Measurements from ENCODE around the gene PDHB.
"Not testable (repeated sequence)": the region's sequence is repeated elsewhere in the genome, so short reads cannot be mapped to it uniquely, and the experiment has no call there.

Gene PDHB

DNA sequence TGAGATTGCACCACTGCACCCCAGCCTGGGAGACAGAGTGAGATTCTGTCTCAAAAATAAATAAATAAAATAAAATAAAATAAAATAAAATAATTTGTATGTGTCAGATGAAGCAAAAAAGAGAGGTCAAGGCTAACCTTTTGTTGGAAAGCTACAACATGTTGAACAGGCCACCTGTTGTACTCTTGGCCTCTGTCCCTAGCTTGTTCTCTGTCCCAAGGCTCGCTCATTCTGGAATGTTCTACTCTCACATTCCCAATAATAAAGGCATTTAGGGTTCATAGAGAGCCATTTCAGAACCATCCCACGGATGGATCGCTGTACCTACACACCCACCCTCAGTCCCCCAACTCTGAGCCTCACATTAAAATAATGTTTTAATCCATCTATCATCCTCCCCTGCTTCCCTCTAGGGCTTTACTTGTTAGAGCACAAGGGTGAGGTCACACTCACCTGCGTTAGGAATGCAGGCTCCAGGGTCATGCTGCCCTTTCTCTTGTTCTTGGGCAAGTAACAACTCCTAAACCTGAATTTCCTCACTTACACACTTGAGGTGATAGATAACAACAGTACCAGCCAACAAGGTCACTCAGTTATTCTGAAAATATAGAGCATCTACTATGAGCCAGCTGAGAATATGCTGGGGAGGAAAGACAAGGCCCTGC is 33.4 kb upstream of the PDHB start:
- Histone ChIP-seq H3K27me3 (ENCODE audit: control insufficient read depth, insufficient read depth, low read length) (no peaks in the 10 kb centered on the region), H3K9me3 (ENCODE audit: control insufficient read depth, insufficient read depth, low read length) (no peaks in the 10 kb centered on the region), H3K9ac (ENCODE audit: low read depth, low read length) (no peak overlapping the region), H3K4me1 (ENCODE audit: control insufficient read depth, insufficient read depth, low read length) (peaks cover 13% of the 10 kb centered on the region), H3K36me3 (ENCODE audit: control insufficient read depth, insufficient read depth, low read length) (no peaks in the 10 kb centered on the region), H3K4me3 (ENCODE audit: low read depth, low read length) (no peak overlapping the region)

DNA sequence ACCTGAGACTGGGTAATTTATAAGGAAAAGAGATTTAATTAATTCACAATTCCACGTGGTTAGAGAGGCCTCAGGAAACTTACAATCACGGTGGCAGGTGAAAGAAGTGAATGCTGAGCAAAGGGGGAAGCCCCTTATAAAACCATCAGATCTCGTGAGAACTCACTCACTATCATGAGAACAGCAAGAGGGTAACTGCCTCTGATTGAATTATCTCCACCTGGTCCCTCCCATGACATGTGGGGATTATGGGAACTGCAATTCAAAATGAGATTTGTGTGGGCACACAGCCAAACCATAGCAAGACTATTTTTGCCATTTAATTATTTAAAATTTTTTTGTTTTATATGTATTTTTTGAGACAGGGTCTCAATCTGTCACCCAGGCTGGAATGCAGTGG is 31.2 kb upstream of the PDHB start:
- Histone ChIP-seq H3K36me3 (ENCODE audit: control insufficient read depth, insufficient read depth, low read length) (no peaks in the 10 kb centered on the region), H3K4me3 (ENCODE audit: low read depth, low read length) (no peak overlapping the region), H3K4me1 (ENCODE audit: control insufficient read depth, insufficient read depth, low read length) (peaks cover 3% of the 10 kb centered on the region), H3K27me3 (ENCODE audit: control insufficient read depth, insufficient read depth, low read length) (no peaks in the 10 kb centered on the region), H3K9me3 (ENCODE audit: control insufficient read depth, insufficient read depth, low read length) (no peaks in the 10 kb centered on the region), H3K9ac (ENCODE audit: low read depth, low read length) (no peak overlapping the region)

DNA sequence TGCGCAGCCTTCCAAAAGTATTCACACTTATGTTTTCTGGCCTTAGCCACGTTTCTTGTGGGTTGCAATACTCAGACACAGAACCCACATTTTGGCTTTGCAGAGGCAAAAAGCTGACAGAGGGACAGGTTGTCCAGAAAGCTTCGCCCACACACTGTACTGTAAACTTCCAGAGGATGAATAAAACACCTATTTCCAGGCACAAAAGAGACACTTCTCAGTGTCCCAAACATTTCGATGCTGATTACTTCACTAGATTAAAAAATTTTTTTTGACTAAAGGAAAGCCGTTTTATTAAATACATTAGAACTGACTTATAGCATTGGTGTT is 30.3 kb upstream of the PDHB start:
- H3K27me3 ChIP-seq (ENCODE audit: control insufficient read depth, insufficient read depth, low read length), result no peaks in the 10 kb centered on the region
- H3K4me3 ChIP-seq (ENCODE audit: low read depth, low read length), result no peak overlapping the region
- H3K9me3 ChIP-seq (ENCODE audit: control insufficient read depth, insufficient read depth, low read length), result no peaks in the 10 kb centered on the region
- H3K9ac ChIP-seq (ENCODE audit: low read depth, low read length), result no peak overlapping the region
- peaks cover 3% of the 10 kb centered on the region for H3K4me1 ChIP-seq (ENCODE audit: control insufficient read depth, insufficient read depth, low read length)
- H3K36me3 ChIP-seq (ENCODE audit: control insufficient read depth, insufficient read depth, low read length), result no peaks in the 10 kb centered on the region

DNA sequence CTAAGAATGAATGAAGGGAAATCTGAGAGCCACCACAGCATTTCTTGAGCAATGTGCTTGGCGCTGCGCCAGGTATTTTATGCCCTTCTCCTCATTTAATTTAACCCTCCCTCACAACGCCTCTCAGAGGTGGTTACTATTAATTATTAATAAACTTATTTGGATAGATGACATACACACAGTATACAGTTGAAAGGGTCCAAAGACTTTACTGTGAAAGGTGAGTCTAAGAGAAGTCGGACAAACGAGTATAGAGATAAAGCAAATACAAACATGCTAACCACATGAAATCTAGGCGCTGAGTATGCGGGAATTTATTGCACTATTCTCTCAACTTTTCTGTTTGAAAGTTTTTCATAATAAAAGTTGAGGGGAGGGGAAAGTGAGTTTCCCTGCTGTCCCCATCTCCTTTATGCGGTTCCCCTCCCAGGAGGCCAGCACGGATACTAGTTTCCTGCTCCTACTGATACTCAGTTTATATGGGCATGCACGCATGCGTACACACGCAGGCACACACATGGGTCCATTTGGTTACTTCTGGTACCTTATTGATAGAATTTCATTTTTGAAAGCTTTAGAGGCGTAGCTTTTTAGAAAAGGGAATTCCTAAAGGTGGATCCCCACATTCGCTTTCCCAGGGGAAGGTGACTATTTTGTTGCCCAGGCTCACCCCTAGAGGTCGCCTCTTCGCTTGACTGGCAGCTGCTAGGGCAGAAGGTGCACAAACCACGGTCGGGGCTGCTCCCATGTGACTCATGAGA is 29.7 kb upstream of the PDHB start:
- Histone ChIP-seq H3K9ac (ENCODE audit: low read depth, low read length) (no peak overlapping the region), H3K36me3 (ENCODE audit: control insufficient read depth, insufficient read depth, low read length) (no peaks in the 10 kb centered on the region), H3K9me3 (ENCODE audit: control insufficient read depth, insufficient read depth, low read length) (no peaks in the 10 kb centered on the region), H3K4me1 (ENCODE audit: control insufficient read depth, insufficient read depth, low read length) (peaks cover 3% of the 10 kb centered on the region), H3K27me3 (ENCODE audit: control insufficient read depth, insufficient read depth, low read length) (no peaks in the 10 kb centered on the region), H3K4me3 (ENCODE audit: low read depth, low read length) (no peak overlapping the region)

DNA sequence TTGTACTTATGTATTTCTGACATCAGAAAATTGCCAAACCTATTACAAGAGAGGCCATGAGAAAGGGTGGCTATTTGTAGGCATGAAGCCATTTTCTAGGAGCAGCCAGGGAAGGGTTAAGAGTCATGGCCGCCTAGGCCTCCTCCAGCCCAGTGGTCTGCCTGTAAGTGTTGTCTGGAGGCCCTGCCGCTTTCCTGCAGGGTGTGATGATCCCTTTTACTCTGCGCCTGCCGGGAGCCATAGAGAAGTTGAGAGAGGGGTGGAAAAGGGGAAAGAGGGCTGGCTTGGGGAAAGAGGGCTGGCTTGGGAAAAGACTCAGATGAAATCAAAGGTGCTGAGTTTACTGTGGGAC is 29.2 kb upstream of the PDHB start:
- Histone ChIP-seq H3K4me1 (ENCODE audit: control insufficient read depth, insufficient read depth, low read length) (peaks cover 3% of the 10 kb centered on the region), H3K4me3 (ENCODE audit: low read depth, low read length) (no peak overlapping the region), H3K9ac (ENCODE audit: low read depth, low read length) (no peak overlapping the region), H3K36me3 (ENCODE audit: control insufficient read depth, insufficient read depth, low read length) (no peaks in the 10 kb centered on the region), H3K27me3 (ENCODE audit: control insufficient read depth, insufficient read depth, low read length) (no peaks in the 10 kb centered on the region), H3K9me3 (ENCODE audit: control insufficient read depth, insufficient read depth, low read length) (no peaks in the 10 kb centered on the region)

DNA sequence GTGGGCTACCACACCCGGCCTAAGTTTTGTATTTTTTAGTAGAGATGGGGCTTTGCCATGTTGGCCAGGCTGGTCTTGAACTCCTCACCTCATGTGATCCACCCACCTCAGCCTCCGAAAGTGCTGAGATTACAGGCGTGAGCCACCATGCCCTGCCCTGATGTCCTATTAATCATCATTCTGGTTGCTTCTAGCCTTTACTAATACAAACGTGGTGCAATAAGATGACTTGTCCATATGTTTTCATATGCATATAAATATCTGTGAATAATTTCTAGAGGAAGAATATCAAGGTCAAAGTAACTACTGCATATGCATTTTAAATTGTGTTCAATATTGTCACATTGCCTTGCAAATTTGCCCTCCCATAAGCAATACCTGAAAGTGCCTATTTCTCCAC is 25.5 kb upstream of the PDHB start:
- Histone ChIP-seq H3K27me3 (ENCODE audit: control insufficient read depth, insufficient read depth, low read length) (no peaks in the 10 kb centered on the region), H3K4me3 (ENCODE audit: low read depth, low read length) (no peak overlapping the region)

DNA sequence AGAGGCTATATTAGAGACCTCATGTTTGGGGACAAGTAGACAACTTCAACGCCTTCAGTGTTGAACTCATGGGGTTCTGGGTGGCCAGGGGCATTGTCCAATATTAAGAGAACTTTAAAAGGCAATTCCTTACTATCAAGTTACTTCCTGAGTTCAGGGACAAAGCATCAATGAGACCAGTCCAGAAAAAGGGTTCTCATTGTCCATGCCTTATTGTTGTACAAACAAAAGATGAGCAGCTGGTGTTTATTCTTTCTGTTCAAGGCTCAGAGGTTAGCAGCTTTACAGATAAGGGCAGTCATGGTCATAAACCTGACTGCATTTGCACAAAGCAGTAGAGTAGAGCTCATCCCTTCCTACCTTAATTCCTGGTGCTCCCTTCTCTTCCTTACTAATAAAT is 18.5 kb upstream of the PDHB start:
- Histone ChIP-seq H3K9ac (ENCODE audit: low read depth, low read length) (no peak overlapping the region), H3K4me3 (ENCODE audit: low read depth, low read length) (no peak overlapping the region), H3K27me3 (ENCODE audit: control insufficient read depth, insufficient read depth, low read length) (no peaks in the 10 kb centered on the region), H3K9me3 (ENCODE audit: control insufficient read depth, insufficient read depth, low read length) (peaks cover 2% of the 10 kb centered on the region), H3K36me3 (ENCODE audit: control insufficient read depth, insufficient read depth, low read length) (no peaks in the 10 kb centered on the region), H3K4me1 (ENCODE audit: control insufficient read depth, insufficient read depth, low read length) (no peaks in the 10 kb centered on the region)

More for the DNA sequence above, 25.5 kb upstream of the PDHB start:
- peaks cover 2% of the 10 kb centered on the region for H3K9me3 ChIP-seq (ENCODE audit: control insufficient read depth, insufficient read depth, low read length)
- no peak overlapping the region for H3K9ac ChIP-seq (ENCODE audit: low read depth, low read length)
- peaks cover 3% of the 10 kb centered on the region for H3K4me1 ChIP-seq (ENCODE audit: control insufficient read depth, insufficient read depth, low read length)
- H3K36me3 ChIP-seq (ENCODE audit: control insufficient read depth, insufficient read depth, low read length), result no peaks in the 10 kb centered on the region

DNA sequence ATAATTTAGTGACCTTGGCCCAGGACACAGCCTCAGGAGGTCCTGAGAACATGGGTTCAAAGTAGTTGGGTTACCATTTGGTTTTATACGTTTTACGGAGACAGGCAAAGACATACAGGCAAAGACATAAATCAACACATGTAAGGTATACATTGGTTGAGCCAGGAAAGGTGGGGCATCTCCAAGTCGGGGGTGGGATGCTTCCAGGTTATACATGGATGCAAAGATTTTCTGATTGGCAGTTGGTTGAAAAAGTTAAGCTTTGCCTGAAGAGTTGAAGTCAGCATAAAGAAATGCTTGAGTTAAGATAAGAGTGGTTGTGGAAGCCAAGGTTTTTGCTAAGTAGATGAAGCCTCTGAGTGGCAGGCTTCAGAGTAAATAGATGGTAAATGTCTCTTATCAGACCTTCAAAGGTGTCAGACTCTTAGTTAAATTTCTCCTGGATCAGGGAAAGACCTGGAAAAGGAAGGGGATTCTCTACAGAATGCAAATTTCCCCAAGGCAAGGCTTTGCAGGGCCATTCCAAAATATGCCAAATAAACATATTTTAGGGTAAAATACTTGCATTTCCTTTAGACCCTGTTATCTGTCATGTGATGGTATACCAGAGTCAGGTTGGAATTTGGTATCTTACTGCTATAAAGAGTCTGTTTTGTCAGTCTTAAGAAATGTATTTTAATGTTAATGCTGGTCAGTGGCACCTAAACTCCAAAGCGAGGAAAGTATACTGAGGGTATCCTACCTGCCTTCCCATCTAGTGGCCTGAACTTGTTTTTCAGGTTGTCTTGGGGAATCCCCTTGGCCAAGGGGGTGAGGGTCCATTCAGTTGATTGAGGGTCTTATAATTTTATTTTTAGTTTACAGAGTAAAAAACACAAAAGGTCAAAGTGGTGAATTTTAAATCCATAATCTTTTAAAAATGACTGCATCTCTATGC is 8.2 kb upstream of the PDHB start:
- H3K9ac ChIP-seq (ENCODE audit: low read depth, low read length), result no peak overlapping the region
- H3K4me3 ChIP-seq (ENCODE audit: low read depth, low read length), result no peak overlapping the region
- no peaks in the 10 kb centered on the region for H3K36me3 ChIP-seq (ENCODE audit: control insufficient read depth, insufficient read depth, low read length)
- H3K4me1 ChIP-seq (ENCODE audit: control insufficient read depth, insufficient read depth, low read length), result peaks cover 15% of the 10 kb centered on the region
- H3K9me3 ChIP-seq (ENCODE audit: control insufficient read depth, insufficient read depth, low read length), result no peaks in the 10 kb centered on the region
- no peaks in the 10 kb centered on the region for H3K27me3 ChIP-seq (ENCODE audit: control insufficient read depth, insufficient read depth, low read length)

DNA sequence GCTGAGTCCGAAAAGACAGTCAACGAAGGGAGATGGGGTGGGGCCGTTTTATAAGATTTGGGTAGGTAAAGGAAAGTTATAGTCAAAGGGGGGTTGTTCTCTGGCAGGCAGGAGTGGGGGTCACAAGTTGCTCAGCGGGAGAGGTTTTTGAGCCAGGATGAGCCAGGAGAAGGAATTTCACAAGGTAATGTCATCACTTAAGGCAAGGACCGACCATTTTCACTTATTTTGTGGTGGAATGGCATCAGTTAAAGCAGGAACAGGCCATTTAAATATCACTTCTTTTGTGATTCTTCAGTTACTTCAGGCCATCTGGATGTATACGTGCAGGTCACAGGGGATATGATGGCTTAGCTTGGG is 7.3 kb upstream of the PDHB start:
- not testable (repeated sequence) for H3K9ac ChIP-seq (ENCODE audit: low read depth, low read length); H3K9me3 ChIP-seq (ENCODE audit: control insufficient read depth, insufficient read depth, low read length); H3K36me3 ChIP-seq (ENCODE audit: control insufficient read depth, insufficient read depth, low read length); H3K4me3 ChIP-seq (ENCODE audit: low read depth, low read length); H3K27me3 ChIP-seq (ENCODE audit: control insufficient read depth, insufficient read depth, low read length)
- H3K4me1 ChIP-seq (ENCODE audit: control insufficient read depth, insufficient read depth, low read length), result peaks cover 16% of the 10 kb centered on the region

DNA sequence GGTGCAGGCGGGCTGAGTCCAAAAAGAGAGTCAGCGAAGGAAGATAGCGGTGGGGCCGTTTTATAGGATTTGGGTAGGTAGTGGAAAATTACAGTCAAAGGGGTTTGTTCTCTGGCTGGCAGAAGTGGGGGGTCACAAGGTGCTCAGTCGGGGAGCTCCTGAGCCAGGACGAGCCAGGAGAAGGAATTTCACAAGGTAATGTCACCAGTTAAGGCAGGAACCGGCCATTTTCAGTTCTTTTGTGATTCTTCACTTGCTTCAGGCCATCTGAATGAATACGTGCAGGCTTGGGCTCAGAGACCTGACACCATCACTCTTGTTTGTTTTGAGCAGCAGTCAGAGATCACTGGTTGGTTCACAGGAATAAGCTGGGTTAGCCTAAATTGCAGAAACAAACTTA is 3.6 kb upstream of the PDHB start:
- peaks cover 31% of the 10 kb centered on the region for H3K4me1 ChIP-seq (ENCODE audit: control insufficient read depth, insufficient read depth, low read length)
- H3K4me3 ChIP-seq (ENCODE audit: low read depth, low read length); H3K9ac ChIP-seq (ENCODE audit: low read depth, low read length); H3K36me3 ChIP-seq (ENCODE audit: control insufficient read depth, insufficient read depth, low read length); H3K27me3 ChIP-seq (ENCODE audit: control insufficient read depth, insufficient read depth, low read length); H3K9me3 ChIP-seq (ENCODE audit: control insufficient read depth, insufficient read depth, low read length): not testable (repeated sequence)

DNA sequence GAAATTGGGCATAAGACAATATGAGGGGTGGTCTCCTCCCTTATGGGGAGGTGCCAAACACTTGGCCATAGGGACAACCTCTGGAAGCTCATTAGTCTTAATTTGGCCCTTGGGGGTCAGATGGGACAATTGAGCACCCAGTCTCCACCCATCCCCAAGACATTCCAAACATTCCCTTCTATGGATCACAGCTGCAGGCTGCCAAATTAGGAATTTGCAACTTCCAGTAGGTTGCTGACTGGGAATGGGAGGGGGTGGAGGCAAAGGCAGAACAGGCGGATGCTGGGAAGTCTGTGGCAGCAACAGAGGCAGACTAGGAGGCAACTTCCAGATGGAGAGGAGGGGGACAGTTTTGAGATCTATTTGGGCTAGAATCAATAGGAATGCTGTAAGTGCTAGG is 1.4 kb upstream of the PDHB start:
- Histone ChIP-seq H3K9ac (ENCODE audit: low read depth, low read length) (no peak overlapping the region), H3K4me3 (ENCODE audit: low read depth, low read length) (peak overlapping the region; percentile 61), H3K27me3 (ENCODE audit: control insufficient read depth, insufficient read depth, low read length) (no peaks in the 10 kb centered on the region)

DNA sequence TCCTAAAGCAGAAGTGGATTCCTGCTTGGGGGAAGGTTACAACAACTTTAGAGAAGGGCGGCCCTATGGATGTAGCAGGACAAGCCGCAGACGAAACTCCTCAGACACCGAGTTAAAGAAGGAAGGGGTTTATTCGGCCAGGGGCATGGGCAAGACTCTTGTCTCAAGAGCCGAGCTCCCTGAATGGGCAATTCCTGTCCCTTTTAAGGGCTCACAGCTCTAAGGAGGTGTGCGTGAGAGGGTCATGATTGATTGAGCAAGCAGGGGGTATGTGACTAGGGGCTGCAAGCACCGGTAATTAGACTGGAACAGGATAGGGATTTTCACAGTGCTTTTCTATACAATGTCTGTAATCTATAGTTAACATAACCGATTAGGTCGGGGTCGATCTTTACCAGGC is 879 bp upstream of the PDHB start:
- Histone ChIP-seq H3K4me3 (ENCODE audit: low read depth, low read length) (peak overlapping the region; percentile 61), H3K36me3 (ENCODE audit: control insufficient read depth, insufficient read depth, low read length) (peaks cover 14% of the 10 kb centered on the region), H3K9ac (ENCODE audit: low read depth, low read length) (no peak overlapping the region), H3K27me3 (ENCODE audit: control insufficient read depth, insufficient read depth, low read length) (no peaks in the 10 kb centered on the region), H3K4me1 (ENCODE audit: control insufficient read depth, insufficient read depth, low read length) (peaks cover 21% of the 10 kb centered on the region), H3K9me3 (ENCODE audit: control insufficient read depth, insufficient read depth, low read length) (no peaks in the 10 kb centered on the region)

More for the DNA sequence above, 1.4 kb upstream of the PDHB start:
- H3K4me1 ChIP-seq (ENCODE audit: control insufficient read depth, insufficient read depth, low read length), result peaks cover 21% of the 10 kb centered on the region
- H3K9me3 ChIP-seq (ENCODE audit: control insufficient read depth, insufficient read depth, low read length), result no peaks in the 10 kb centered on the region
- H3K36me3 ChIP-seq (ENCODE audit: control insufficient read depth, insufficient read depth, low read length), result peaks cover 10% of the 10 kb centered on the region
